Measurements from ENCODE around the gene KCNQ5.
A peak's percentile ranks its signal among the peaks of the same experiment; 100 is the strongest.
"Not testable (repeated sequence)": the region's sequence is repeated elsewhere in the genome, so short reads cannot be mapped to it uniquely, and the experiment has no call there.

KCNQ5 gene

DNA sequence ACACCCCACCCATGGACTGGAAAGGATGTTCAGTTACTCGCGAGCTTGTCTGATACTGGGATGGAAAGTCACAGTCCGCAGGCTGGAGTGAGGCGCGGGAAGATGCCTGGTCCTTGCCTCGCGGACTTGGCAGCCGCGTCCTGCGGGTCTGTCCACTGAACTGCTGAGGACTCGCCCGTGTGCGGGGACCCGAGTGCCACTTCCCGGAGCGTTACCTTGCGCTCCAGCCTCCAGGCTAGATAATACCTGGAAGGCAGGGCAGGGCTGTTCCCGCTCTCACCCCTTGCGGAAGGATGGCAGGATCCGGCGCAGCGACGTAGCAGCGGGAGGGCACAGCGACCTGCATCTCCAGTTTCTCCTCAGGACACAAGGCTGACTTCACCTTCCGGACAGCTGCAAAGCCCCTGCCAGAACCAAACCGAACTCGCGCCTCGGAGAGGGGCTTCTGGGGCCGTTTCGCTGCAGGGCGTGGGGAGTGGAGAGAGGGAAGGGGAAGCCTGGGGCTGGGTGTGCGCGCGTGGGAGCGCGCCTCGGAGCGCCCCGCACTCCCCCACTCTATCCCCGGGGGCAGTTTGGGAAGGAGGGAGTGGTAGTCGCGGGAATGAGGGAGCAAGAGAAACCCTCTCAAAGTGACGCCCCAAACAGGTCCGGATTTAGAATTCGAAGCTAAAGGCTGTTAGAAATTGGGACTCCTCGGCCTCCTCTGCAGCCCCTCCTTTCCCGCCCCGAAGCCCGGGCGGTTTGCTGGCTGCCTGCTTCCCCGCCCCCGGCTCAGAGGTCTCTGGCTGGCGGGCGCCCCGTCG lies at the start of gene KCNQ5:
KCNQ5 (plus strand) TSS at position 774 of the 803 bp plus-strand sequence.
- DNase-seq (ENCODE audit: low spot score) = peak; percentile 27

DNA sequence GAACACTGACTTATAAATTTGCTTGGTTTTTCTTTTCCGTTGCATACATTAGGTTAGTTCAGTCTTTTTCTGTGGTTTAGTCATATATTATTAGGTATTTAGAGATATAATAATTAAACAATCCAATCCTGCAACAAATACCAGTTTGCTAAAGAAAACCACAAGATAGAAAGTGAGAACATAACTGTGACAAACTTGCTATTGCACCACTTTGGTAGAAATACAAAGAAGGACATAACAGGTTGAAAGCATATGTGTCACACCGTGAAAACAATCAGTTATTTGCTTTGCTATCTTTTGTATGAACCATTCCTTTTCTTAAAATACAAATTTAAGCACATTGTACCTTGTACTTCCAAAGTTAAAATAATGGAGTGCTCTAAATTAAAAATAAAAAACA lies 42.0 kb upstream of the KCNQ5 start:
- DNase-seq (ENCODE audit: low spot score) = no peak

DNA sequence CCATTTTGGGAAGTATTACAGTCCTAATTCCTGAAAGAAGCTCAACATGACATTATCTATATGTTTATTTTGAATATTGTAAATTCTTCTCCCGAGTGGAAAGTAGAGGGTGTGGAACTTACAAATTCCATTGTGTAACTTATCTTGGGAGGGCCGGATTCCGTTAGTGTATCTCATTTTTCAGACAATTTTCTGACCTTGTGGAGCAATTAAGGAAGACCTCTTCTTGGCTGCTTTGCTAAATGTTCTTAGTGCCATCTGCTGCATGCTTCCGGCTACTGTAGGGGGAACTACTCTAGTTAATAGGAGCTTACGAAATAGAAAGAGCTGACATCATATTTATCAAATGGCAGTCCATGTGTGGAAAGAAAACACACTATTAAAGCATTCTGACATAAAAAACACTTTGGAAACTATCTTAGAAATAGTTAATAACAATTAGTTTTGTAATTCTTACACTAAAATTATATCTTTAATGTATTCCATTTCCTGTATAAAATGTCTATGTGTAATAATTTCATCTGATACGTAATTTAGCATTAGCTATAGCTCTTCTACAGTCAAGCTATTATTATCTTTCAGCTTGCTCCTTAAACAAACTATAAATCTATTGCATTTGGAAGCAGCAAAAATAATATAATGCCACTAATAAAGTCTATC lies 41.5 kb upstream of the KCNQ5 start:
- DNase-seq (ENCODE audit: low spot score) = peak; percentile 6

DNA sequence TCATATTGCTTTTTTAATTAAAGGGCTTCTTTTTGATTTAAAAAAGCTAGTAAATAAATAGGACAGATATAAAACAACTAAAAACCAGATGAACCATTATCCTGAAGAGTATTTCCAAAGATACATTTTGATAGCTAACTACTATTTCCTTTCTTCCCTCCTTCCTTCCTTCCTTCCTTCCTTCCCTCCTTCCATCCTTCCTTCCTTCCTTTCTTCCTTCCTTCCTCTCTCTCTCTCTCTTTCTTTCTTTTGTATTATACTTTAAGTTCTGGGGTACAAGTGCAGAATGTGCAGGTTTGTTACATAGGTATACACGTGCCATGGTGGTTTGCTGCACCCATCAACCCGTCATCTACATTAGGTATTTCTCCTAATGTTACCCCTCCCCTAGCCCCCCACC lies 40.9 kb upstream of the KCNQ5 start:
- not testable (repeated sequence) for DNase-seq (ENCODE audit: low spot score)

DNA sequence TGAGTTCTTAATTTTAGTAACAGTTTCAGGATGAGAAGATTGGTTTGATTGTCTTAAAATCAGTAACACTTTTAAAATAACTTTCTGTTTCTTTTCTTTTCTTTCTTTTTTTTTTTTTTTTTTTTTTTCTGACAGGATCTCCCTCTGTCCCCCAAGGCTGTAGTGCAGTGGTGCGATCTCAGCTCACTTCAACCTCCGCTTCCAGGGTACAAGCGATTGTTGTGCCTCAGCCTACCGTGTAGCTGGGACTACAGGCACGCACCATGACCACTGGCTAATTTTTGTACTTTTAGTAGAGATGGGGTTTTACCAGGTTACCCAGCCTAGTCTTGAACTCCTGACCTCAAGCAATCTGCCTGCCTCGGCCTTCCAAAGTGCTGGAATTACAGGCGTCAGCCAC lies 33.7 kb upstream of the KCNQ5 start:
- no peak for DNase-seq (ENCODE audit: low spot score)

DNA sequence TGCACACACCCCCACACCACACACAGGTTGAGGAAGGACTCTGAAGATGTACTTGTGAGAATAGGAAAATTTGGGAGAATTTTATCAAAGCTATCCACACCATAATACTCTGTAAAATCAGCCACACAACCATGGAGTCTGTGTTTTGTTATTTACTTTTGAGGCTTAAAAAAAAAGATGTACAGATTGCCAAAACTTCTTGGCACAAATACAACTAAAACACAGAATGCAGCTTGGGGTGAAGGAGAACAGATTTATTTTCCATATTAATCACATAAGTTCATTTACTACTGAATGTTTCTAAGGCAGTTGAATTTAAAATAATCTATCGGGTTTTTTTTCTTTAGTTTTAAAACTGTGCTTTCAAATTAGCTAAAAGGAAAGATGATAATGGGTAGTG lies 32.8 kb upstream of the KCNQ5 start:
- DNase-seq (ENCODE audit: low spot score) = no peak

DNA sequence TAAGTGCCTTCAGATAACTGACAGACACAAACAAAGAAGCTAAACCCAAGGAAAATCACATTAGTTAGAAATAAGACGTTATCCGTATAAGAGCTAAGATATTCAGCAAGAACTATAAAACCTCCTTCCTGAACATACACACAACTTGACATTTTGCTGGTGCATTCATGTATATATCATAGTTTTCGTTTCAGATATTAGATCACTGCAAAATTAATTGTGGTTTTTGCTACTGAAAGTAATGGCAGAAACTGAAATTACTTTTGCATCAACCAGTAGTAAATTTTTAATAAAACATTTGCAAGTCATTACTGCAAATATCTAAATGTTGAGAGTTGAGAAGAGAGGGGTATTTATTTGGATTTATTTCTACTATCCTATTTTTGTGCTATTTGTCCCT lies 26.1 kb upstream of the KCNQ5 start:
- DNase-seq (ENCODE audit: low spot score) = no peak

DNA sequence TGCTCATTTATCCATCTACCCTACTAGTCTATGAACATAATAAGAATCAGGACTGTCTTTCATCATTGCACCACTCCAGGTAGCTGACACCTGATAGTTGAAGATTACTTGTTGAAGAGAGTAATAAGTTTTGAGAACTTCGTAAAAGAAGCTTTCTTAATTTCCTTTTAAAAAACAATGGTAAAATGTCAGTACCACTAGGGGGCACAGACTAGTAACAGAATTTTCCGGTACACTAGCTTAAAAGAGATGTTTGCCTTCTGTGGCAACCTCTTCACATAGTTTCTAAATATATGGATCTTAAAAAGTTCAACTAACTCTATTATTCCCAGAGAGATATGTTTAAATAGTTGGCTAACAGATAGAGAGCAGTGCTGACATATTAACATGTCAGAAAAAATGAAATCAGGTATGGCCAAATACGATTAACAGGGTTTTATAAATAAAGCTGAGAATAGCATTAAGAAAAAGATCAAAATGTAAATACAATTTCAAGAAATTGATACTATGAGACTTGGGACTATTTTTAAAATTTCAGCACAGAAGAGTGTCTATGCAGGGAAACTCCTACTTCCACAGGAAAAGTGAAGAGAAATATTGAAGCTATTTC lies 5.4 kb upstream of the KCNQ5 start:
- DNase-seq (ENCODE audit: low spot score) = peak; percentile 28

DNA sequence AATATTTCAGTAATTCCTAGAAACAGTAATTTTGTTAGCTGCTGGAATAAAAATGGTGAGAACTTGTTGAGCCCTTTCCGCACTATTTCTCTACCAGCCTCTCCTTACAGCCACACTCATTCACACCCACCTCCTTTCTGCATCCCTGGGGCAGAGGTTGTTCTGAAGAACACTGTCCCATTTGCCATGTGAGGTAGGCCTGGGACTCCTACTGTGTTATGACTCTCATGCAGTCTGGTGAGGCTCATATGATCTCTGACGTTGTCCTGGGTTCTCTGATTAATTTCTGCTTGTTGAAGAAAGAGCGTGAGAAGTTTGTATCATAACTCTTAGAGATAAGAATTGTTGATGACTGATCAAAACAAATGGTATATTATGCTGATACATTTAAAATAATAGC lies 4.1 kb upstream of the KCNQ5 start:
- no peak for DNase-seq (ENCODE audit: low spot score)

DNA sequence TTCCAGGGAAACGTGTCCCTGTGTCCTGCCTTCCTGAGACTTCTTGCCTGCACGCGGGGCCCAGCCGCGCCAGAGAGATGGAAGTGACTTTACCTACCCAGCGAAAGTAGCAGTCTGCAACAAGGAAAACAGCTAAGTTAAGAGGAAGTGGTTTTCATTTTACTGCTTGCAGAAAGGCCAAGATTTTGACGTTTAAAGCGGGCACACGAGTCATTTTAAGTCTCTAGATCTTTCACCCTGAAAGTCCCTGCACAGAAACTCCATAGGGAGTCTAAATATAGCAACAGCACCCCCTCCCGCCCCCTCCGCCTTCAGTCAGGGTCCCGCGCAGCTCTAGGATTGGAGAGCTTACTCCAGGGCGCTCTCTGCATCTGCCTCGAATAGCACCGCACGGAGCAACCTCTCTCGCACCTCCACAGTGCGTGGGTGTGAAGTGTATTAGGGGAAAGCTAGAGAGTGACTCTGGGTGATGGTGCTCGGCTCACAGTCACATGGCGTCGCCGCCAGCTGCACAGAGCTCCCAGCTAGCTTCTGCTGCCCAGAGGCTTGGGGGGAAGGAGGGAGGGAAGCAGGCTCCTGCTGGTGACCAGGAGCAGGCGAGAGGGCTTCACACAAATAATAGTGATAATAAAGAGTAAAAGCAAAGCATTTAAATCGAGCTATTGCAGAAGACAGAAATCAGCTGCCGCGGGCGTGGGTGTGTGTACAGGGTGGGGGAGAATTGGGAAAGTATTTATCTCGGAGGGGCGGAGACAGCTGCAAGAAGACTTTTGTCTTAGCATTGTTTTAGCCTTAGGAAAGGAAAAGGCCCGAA lies 1.8 kb upstream of the KCNQ5 start:
- peak; percentile 75 for DNase-seq (ENCODE audit: low spot score)

DNA sequence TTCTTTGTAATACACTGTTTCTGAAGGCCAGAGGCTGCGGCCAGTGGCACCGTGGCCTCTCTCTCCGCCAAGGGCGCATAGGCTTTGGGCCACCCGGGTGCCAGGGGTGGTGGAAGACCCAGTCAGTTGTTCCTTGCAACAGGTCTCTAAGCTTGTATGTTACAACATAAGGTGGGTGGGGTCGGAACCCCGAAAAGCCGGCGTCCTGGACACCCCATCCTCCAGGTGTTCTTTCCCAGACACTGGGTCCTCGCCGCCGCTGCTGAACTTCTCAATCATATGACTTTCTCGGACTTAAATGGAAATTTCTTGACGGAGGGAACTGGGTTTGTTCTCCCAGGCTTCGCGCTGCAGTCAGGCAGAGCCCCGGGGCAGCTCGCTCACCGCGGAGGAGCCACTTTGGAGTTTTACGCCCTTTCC lies 983 bp upstream of the KCNQ5 start:
- DNase-seq (ENCODE audit: low spot score) = no peak

DNA sequence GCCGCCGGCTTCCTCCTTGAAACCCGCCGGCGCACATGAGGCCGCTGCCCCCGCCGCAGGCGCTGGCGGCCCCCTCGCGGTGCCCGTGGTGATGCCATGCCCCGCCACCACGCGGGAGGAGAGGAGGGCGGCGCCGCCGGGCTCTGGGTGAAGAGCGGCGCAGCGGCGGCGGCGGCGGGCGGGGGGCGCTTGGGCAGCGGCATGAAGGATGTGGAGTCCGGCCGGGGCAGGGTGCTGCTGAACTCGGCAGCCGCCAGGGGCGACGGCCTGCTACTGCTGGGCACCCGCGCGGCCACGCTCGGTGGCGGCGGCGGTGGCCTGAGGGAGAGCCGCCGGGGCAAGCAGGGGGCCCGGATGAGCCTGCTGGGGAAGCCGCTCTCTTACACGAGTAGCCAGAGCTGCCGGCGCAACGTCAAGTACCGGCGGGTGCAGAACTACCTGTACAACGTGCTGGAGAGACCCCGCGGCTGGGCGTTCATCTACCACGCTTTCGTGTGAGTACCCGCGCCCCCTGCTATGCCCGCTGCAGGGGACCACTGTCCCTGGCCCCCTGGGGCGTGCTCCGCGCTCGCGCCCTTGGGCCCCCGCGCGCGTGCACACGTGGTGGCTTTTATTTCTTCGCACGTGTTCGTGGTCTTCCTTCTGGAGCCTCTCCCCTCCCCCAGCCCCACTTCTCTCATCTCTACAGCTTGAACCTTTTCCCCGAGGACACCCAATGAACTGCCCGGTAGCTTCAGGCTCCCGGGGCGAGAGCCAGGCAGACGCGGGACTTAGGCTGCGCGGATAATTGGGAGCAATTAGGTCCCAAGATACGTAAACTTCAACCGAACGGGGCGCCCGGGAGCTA lies 453 bp downstream of the KCNQ5 start:
- DNase-seq (ENCODE audit: low spot score) = peak; percentile 44

DNA sequence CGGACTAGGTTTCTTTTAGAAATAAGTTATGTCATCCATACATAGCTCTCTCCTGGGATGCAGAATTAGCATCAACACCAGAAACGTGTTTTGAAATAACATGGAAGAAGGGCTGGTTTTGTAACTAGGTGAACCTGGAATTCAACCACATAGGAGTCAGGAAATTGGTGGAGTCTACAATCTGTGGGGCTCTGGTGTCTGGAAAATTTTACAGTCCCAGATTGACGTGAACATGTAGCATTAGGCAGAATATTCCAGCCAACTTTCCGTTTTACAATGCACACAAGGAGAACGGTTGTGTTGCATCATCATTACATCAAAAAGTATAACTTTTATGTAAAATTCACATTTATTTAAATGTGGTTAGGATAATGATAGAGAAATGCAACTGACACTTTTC lies 1.9 kb downstream of the KCNQ5 start:
- DNase-seq (ENCODE audit: low spot score) = no peak

DNA sequence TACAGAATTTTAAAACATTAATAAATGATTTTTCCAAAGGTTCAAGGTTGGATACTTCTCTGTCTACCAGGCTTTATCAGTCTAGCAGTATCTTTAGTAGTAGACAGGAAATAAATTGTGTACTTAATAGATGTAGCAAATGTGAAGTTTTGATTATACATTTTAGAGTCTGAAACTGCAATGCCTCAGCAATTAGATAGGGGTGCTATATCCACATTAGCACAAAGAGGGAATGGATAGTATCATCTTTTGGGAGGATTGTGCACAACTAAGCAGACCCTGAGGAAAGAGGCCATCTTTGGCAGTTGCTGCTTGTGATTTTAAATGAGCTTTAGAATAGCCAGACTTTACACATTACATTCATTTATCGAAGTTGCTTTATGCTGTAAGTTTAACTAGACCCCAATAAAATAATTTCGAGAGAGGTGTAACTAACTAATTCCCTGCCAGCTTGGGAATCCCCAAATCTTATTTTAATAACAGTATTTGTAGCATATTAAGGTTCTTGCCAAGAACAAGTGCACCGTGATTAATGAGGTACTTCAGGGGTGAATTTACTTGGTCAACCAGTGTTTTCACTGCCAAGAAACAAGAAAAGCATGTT lies 2.8 kb downstream of the KCNQ5 start:
- DNase-seq (ENCODE audit: low spot score) = peak; percentile 34

DNA sequence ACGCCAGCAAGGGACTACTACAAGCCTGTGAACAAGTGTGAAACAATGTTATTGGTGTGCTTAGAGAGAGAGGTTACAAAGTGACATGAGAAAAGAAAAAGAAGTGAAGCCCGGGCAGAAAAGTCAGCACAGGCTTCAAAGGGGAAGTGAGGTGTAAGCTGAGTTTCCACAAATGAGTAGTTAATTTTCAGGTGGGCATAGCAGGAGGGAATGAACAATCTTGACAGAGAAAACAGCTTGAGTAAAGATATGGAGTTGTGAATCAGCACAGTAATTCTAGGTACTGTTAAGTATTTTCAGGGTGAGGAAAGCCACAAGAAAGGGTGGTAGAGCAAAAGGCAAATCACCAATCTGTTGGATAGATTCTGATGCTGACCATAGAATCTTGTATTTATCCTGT lies 4.3 kb downstream of the KCNQ5 start:
- peak; percentile 62 for DNase-seq (ENCODE audit: low spot score)

DNA sequence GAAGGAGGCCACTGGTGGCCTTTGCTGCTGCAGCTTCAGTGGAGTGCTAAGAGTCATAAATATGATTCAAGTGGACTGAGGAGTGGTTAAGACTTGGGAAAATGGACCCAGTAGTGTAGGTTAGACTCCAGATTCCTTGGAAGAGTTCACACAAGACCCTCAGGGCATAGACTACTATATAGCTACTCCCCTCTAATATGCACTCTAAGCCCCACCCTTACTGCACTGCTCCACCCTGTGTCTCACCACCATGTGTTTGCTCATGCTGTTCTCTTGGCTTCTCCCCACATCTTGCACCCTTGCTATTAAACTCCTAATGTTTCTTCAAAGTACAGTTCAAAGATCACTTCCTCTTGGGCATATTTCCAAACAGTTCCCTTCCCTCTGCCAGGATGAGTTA lies 5.7 kb downstream of the KCNQ5 start:
- DNase-seq (ENCODE audit: low spot score) = no peak

DNA sequence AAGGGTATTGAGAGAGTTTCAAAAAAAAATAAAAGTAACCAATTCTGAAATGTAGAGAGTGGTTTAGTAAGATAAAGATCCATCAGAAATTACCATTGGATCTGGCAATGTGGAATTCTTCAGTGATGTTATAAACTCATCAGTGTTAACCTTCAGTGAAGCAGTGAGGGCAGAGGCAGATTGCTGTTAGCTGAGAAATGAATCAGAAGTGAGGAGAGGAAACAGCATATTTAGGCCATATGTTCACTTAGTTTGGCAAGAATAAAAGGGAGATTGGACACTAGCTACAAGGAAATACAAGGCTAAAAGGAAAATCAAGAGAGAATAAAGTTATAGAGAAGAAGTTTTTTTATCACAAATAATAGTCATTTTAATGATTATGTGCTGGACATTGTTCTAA lies 9.6 kb downstream of the KCNQ5 start:
- no peak for DNase-seq (ENCODE audit: low spot score)

DNA sequence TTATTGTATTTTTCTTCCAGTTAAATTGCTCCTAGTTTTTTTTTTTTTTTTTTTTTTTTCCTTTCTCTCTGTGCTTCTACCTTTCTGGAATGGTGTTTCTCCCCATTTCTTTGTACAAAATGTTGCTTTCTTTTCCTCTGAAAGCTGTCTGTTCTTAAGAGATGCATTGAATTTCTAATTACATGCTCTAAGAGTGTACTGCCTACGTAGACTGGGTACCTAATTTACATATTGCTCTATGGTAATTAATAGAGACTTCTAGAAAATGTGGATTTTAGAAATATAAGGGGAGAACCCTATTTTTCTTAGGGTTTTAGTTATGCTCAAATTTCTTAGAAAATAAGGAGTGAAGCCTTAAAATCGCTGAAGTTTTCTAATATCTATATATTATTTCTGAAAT lies 13.8 kb downstream of the KCNQ5 start:
- no peak for DNase-seq (ENCODE audit: low spot score)

DNA sequence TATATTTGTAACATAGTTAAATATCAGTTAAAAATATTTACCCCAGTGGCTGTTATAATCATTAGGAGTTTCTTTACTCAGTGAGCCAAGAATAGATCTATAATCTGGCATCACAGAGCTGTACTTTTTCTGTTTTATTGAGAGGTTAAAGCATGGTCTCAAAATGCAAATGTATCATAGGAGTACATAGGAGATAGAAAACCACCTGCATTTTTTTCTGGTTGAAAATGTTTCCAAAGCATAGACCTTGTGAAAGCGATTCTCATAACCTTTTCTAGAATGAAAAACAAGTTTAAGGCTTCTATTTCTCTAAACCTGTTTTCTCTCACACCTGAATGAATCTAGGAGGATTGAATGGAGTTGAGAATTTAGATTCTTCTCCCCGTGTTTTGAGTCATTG lies 14.4 kb downstream of the KCNQ5 start:
- DNase-seq (ENCODE audit: low spot score) = no peak

DNA sequence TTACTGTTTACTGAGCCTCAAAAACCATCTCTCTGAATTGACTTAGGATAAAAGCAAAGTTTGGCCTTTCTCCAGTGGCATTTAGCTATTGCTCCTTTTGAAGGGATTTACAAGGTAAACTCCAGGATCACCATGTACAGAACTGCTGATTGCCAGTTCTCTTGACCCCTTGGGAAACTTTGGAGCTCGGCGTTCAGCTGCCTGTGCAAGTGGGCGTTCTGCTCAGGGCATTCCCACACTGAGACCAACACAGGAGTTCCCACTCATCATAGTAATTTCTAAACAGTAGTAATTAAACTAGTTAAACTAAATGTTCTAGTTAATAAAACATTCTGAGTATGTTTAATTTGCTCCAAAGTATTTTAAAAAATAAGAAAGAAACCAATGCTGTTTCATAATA lies 14.9 kb downstream of the KCNQ5 start:
- DNase-seq (ENCODE audit: low spot score) = no peak

Measured in activated CD4-positive, alpha-beta T cell treated with anti-CD3 and anti-CD28 coated beads, Interleukin-2, Interleukin-4, amounts not matched to agents 100 ng/mL and 50 ng/mL, durations not matched to agents 16 hours and 8 hours (primary cell).